ENCODE data around the gene ALLC.

The ALLC gene

GRCh38 chr2:3692375-3692774, 34.4 kb downstream of the ALLC start:
- Mint-ChIP-seq H3K4me1 (no peaks in the 10 kb centered on the region), H3K27ac (no peak overlapping the region)
- no peak for ATAC-seq

DNA sequence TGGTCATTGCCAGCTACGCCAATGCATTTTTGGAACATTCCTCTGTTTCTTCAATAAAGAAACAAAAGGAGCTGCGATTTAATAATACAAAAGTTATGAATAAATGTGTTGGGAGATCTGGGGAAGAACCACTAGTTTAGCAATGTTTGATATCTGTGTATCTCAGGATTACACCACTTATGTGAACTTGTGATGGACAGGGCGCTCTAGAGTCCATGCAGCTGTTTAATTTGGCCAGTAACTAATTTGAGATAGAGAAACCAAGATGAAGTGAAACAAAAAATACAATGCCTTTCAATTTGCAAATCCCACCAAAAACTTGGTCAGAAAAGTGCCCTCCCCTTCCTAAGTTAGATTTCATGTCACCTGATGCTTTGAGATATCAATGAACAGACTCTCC, 38.5 kb downstream of the ALLC start:
- Mint-ChIP-seq H3K9me3 (no peaks in the 10 kb centered on the region), H3K4me1 (no peaks in the 10 kb centered on the region), H3K36me3 (no peaks in the 10 kb centered on the region), H3K27ac (no peak overlapping the region), H3K4me3 (no peak overlapping the region)
- DNase-seq (ENCODE audit: low spot score in 2 of 2): no peak
- no peak for ATAC-seq

More at GRCh38 chr2:3692375-3692774, 34.4 kb downstream of the ALLC start:
- DNase-seq (ENCODE audit: low spot score in 2 of 2): no peak
- Mint-ChIP-seq H3K4me3 (no peak overlapping the region), H3K9me3 (peaks cover 10% of the 10 kb centered on the region), H3K36me3 (no peaks in the 10 kb centered on the region)

- ATAC-seq (no peak), DNase-seq (ENCODE audit: low spot score in 2 of 2) (no peak)
- Mint-ChIP-seq H3K4me3 (no peak overlapping the region), H3K4me1 (peaks cover 6% of the 10 kb centered on the region), H3K27ac (no peak overlapping the region), H3K9me3 (no peaks in the 10 kb centered on the region), H3K36me3 (no peaks in the 10 kb centered on the region)
Measured at GRCh38 chr2:3701071-3701470, 43.1 kb downstream of the ALLC start.

- DNase-seq (ENCODE audit: low spot score in 2 of 2) (no peak), ATAC-seq (peak; percentile 8)
- Mint-ChIP-seq H3K4me1 (peaks cover 6% of the 10 kb centered on the region), H3K36me3 (no peaks in the 10 kb centered on the region), H3K9me3 (no peaks in the 10 kb centered on the region), H3K27ac (no peak within 1 kb of the TSS), H3K4me3 (no peak within 1 kb of the TSS)
Measured at GRCh38 chr2:3703236-3703756, 45.3 kb downstream of the ALLC start, which contains the start of gene DCDC2C. Gene DCDC2C, plus strand, starts transcription at chr2:3703575. Its CDS starts 177 bp downstream, at chr2:3703752.

DNA sequence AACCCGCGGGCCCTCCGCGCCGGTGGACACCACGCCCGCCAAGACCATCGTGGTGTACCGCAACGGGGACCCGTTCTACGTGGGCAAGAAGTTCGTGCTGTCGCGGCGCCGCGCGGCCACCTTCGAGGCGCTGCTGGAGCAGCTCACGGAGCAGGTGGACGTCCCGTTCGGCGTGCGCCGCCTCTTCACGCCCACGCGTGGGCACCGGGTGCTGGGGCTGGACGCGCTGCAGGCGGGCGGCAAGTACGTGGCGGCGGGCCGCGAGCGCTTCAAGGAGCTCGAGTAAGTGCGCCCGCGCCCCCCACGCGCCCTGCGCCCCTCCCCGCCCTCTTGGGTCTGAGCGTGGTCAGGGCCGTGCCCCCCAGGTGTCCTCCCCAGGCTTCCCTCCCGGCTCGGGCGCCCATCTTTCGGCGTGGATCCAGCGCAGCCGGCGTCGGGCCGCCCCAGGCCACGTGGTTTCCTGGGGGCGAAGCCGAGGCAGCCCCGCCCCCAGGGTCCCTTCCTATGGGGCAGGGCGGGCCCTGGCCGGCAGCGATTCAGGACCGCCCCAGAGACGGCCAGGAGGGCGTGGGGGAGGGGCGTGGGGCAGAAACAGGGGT, 45.9 kb downstream of the ALLC start:
- no peak for DNase-seq (ENCODE audit: low spot score in 2 of 2)
- Mint-ChIP-seq H3K4me1 (peaks cover 6% of the 10 kb centered on the region), H3K36me3 (no peaks in the 10 kb centered on the region)

DNA sequence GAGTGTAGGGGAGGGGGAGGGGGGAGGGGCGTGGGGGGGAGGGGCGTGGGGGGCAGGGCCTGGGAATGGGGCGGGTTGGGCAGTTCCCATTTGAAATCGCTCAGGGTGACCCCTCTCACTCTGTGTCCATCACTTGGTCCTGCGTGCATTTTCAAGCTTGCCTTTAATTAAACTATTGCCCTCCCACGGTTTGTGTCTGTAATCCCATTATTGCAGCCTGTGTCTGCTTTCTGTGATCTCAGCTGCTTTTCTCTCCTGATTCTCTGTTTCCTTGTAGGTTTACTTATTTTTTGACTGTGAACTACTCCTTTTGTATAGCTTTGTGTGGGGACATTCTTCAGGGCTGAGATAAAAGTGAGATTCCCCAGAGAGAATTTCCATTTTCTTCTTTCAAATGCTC, 46.7 kb downstream of the ALLC start:
- no peak for DNase-seq (ENCODE audit: low spot score in 2 of 2)
- Mint-ChIP-seq H3K36me3 (no peaks in the 10 kb centered on the region), H3K9me3 (no peaks in the 10 kb centered on the region), H3K4me1 (peaks cover 6% of the 10 kb centered on the region), H3K27ac (no peak overlapping the region), H3K4me3 (no peak overlapping the region)
- no peak for ATAC-seq

More for the DNA sequence above, 45.9 kb downstream of the ALLC start:
- Mint-ChIP-seq H3K9me3 (no peaks in the 10 kb centered on the region), H3K4me3 (no peak overlapping the region), H3K27ac (no peak overlapping the region)
- no peak for ATAC-seq

GRCh38 chr2:3705782-3706181, 47.8 kb downstream of the ALLC start:
- DNase-seq (ENCODE audit: low spot score in 2 of 2): no peak

DNA sequence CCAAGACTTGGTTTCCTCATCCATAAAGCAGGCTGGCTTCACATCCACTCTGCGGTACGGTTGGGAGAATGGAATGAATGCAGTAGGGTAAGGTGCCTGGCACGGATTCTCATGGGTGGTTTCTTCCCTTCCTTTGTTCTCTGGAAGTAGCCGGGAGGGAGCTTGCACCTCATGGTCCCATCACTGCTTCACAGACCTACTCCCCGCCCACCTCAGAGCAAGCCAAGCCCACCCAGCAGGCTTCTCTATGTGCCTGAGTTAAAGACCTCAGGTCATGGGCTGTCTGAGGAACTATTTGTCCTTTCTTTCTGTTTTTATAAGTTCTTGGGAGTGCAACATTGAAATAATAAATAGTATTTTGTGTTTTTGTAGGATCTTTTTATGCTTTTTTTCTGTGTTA, 48.9 kb downstream of the ALLC start:
- no peak for DNase-seq (ENCODE audit: low spot score in 2 of 2)
- no peaks in the 10 kb centered on the region for H3K36me3 Mint-ChIP-seq
- no peaks in the 10 kb centered on the region for H3K9me3 Mint-ChIP-seq
- H3K4me3 Mint-ChIP-seq: no peak overlapping the region
- peaks cover 6% of the 10 kb centered on the region for H3K4me1 Mint-ChIP-seq
- no peak for ATAC-seq
- H3K27ac Mint-ChIP-seq: no peak overlapping the region

More at GRCh38 chr2:3705782-3706181, 47.8 kb downstream of the ALLC start:
- Mint-ChIP-seq H3K9me3 (no peaks in the 10 kb centered on the region), H3K4me3 (no peak overlapping the region), H3K36me3 (no peaks in the 10 kb centered on the region), H3K4me1 (peaks cover 6% of the 10 kb centered on the region), H3K27ac (no peak overlapping the region)
- no peak for ATAC-seq

- no peak for DNase-seq (ENCODE audit: low spot score in 2 of 2)
- Mint-ChIP-seq H3K4me1 (peaks cover 6% of the 10 kb centered on the region), H3K27ac (no peak overlapping the region), H3K4me3 (no peak overlapping the region), H3K9me3 (no peaks in the 10 kb centered on the region), H3K36me3 (no peaks in the 10 kb centered on the region)
- ATAC-seq: no peak
Measured at GRCh38 chr2:3708576-3708975, 50.6 kb downstream of the ALLC start.

DNA sequence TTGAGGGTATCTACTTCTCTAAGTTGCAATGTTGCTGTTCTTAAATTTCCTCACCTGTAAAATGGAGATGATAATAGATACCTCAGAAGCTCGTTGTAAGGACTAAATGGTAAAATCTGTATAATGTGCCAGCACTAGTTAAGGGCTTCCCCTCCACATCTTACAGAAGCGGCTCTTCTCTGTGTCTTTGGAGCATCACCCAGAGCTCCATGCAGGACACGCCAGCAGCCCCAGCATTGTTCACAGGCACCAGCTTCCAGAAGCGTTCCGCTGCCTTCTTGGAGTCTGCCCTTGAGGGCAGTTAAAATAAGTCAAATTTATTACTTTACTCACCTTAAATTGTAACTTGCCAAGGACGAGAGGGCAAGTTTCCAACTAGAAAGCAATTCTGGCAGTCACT, 51.2 kb downstream of the ALLC start:
- Mint-ChIP-seq H3K36me3 (no peaks in the 10 kb centered on the region), H3K4me3 (no peak overlapping the region), H3K27ac (no peak overlapping the region)

DNA sequence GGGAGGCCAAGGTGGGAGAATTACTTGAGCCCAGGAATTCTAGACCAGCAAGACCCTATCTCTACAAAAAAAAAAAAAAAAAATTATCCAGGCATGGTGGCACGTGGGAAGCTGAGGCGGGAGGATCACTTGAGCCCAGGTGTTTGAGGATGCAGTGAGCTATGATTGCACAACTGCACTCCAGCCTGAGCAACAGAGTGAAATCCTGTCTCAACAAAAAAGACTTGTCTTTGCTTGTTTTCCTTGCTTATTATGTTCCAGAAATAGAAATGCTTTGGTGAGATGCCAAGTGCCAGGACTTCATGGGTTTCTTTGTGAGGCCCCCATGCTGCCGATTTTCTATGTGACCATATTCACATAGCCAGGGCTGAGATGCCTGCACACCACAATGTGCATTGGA, 54.4 kb downstream of the ALLC start:
- Mint-ChIP-seq H3K36me3 (no peaks in the 10 kb centered on the region), H3K27ac (no peak overlapping the region), H3K4me3 (no peak overlapping the region), H3K9me3 (no peaks in the 10 kb centered on the region), H3K4me1 (no peaks in the 10 kb centered on the region)
- DNase-seq (ENCODE audit: low spot score in 2 of 2) (no peak), ATAC-seq (no peak)

More for the DNA sequence above, 51.2 kb downstream of the ALLC start:
- Mint-ChIP-seq H3K9me3 (no peaks in the 10 kb centered on the region), H3K4me1 (peaks cover 6% of the 10 kb centered on the region)
- ATAC-seq (no peak), DNase-seq (ENCODE audit: low spot score in 2 of 2) (no peak)

DNA sequence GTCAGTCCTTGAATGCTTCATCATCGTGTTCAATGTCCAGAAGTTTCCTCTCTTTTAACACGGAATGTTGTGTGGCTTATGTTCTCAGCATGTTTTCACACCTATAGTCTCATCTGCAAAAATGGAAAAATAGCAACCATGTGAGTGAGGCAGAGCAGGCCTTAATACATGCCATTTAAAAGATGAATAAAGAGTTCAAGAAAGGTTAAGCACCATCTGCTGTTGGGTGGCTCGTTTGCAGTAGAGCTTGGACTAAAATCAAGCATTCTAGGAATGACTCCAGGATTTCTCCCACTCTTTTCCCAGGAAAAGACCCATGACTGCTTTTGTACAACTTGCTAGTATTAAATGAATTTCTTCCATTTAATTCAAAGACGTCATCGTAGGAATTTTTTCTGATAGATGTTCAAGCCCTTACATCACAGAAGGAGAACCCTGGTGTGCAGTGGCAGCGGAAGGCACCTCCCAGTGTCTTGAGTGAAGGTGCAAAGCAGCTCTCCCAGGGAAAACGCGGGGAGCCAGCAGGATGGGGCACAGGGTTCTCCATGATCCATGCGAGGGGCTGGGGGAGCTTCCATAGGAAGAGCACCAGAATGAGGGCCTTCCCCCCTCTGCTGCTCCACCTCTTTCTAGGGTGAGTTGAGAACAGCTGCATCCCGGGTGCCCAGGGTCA, 55.0 kb downstream of the ALLC start:
- H3K4me1 Mint-ChIP-seq: no peaks in the 10 kb centered on the region
- DNase-seq (ENCODE audit: low spot score in 2 of 2) (no peak), ATAC-seq (no peak)
- no peak overlapping the region for H3K4me3 Mint-ChIP-seq
- H3K9me3 Mint-ChIP-seq: no peaks in the 10 kb centered on the region
- H3K27ac Mint-ChIP-seq: no peak overlapping the region
- no peaks in the 10 kb centered on the region for H3K36me3 Mint-ChIP-seq

GRCh38 chr2:3718679-3719078, 60.7 kb downstream of the ALLC start:
- no peaks in the 10 kb centered on the region for H3K9me3 Mint-ChIP-seq
- H3K36me3 Mint-ChIP-seq: no peaks in the 10 kb centered on the region
- H3K4me3 Mint-ChIP-seq: no peak overlapping the region
- no peak overlapping the region for H3K27ac Mint-ChIP-seq
- H3K4me1 Mint-ChIP-seq: no peaks in the 10 kb centered on the region
- DNase-seq (ENCODE audit: low spot score in 2 of 2) (no peak), ATAC-seq (no peak)

DNA sequence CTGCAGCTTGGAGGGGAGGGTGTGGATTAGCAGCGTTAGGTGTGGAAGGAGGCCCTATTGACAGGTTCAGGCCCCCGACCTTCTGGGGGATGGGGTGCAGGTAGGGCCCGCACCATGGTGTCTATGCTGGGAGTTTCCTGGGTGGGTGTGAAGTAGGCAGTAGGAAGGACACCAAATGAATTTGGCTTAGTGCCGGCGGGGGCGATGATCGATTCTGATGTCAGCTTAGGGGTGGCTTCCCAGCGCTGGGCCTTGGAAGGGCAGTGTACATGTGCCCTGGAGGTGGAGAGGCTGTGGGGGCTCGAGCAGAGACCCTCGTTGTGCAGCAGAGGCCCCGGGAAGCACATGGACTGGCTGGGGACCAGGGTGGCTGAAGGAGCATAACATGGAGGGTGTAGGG, 67.0 kb downstream of the ALLC start:
- Mint-ChIP-seq H3K4me1 (no peaks in the 10 kb centered on the region), H3K36me3 (no peaks in the 10 kb centered on the region), H3K4me3 (no peak overlapping the region), H3K27ac (no peak overlapping the region), H3K9me3 (no peaks in the 10 kb centered on the region)
- DNase-seq (ENCODE audit: low spot score in 2 of 2): no peak
- ATAC-seq: no peak

DNA sequence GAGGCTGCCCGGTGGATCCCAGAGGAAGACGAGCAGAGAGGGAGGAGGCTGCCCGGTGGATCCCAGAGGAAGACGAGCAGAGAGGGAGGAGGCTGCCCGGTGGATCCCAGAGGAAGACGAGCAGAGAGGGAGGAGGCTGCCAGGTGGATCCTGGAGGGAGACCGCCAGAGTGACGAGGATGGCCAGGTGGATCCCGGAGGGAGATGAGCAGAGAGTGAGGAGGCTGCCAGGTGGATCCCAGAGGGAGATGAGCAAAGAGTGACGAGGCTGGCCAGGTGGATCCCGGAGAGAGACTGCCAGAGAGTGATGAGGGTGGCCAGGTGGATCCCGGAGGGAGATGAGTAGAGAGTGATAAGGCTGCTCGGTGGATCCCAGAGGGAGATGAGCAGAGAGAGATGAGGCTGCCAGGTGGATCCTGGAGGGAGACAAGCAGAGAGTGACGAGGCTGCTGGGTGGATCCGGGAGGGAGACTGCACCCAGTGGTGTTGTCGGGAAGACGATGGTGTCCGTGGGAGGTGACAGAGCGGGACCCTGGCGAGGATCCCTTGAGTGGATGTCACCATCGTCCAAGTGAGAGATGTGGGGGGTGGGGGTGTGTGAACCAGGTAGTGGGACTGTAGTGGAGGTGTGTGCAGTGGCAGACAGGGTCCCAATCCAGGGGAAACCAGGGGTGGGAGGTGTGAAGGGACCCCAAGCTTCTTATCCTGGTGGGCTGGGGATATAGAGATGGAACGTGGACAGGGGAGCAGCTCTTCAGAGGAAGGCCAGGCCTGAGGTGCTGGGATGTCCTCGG, 67.7 kb downstream of the ALLC start:
- no peak for ATAC-seq
- no peak for DNase-seq (ENCODE audit: low spot score in 2 of 2)
- Mint-ChIP-seq H3K4me1 (no peaks in the 10 kb centered on the region), H3K4me3 (no peak overlapping the region), H3K36me3 (no peaks in the 10 kb centered on the region), H3K9me3 (no peaks in the 10 kb centered on the region), H3K27ac (no peak overlapping the region)

Data from stimulated activated effector memory CD8-positive, alpha-beta T cell treated with anti-CD3 and anti-CD28 coated beads, Interleukin-12 subunit alpha, Interleukin-12 subunit beta, amount 100 ng/mL, for 72 hours (primary cell).